Right atrium auricular region (tissue), 2 donors: ENCODE results near the gene DNAI4. TPM values are rescaled to one million over a fixed set of nuclear protein-coding genes. Genes with fewer than 3 reads are reported as not detected.
"Not testable (repeated sequence)": the region's sequence is repeated elsewhere in the genome, so short reads cannot be mapped to it uniquely, and the experiment has no call there.

Experiments
- DNase-seq: peaks from one replicate; pipeline ENCODE4 v3.0.0-alpha.2; 2019; ENCODE audit warnings: low spot score
- H3K27ac ChIP-seq, 2 donors: fragments of 200-600 bp; sonication (generic); 1 replicate in 1 of 2; 2 replicates in 1 of 2; pipeline ENCODE4 v1.5.1; 2016 to 2019
- H3K27me3 ChIP-seq, 2 donors: fragments of 200-600 bp; sonication (generic); one replicate each; pipeline versions ENCODE4 v1.5.1 to v1.6.0; 2017 to 2019
- H3K36me3 ChIP-seq: fragments of 200-600 bp; sonication (generic); one replicate; pipeline ENCODE4 v1.5.1; 2016
- H3K4me1 ChIP-seq, 2 donors: fragments of 200-600 bp; sonication (generic); one replicate each; pipeline versions ENCODE4 v1.5.1 to v1.6.0; 2017 to 2019
- H3K4me3 ChIP-seq, 2 donors: fragments of 200-600 bp; sonication (generic); 1 replicate in 1 of 2; 2 replicates in 1 of 2; pipeline ENCODE4 v1.5.1; 2017 to 2019; ENCODE audit warnings: mild to moderate bottlenecking in 1 of 2, moderate library complexity in 1 of 2
- H3K9me3 ChIP-seq, 2 donors: fragments of 200-600 bp; sonication (generic); one replicate each; pipeline ENCODE4 v1.5.1; 2019
- total RNA-seq, 2 donors: library from RNA; depleted of rRNA; stranded (reverse); fragments of >200 nt; gene quantifications; one replicate each; pipeline ENCODE4 v1.1.0, GENCODE V29; 2016
- TF ChIP-seq, protein P1 (sequence below), 2 donors: fragments of 200-600 bp; sonication (generic); IDR thresholded peaks; one replicate each; pipeline ENCODE4 v1.5.1; 2019; ENCODE audit warnings: antibody characterized with exemption in 2 of 2

The DNAI4 gene
- total RNA-seq, 2 donors from 2014 or later = 6.9 to 10.3 TPM

- H3K9me3 ChIP-seq = peaks cover 0 to 4% of the 10 kb centered on the region in 2 donors
- H3K4me3 ChIP-seq = no peak overlapping the region
- TF ChIP-seq, protein P1, sequence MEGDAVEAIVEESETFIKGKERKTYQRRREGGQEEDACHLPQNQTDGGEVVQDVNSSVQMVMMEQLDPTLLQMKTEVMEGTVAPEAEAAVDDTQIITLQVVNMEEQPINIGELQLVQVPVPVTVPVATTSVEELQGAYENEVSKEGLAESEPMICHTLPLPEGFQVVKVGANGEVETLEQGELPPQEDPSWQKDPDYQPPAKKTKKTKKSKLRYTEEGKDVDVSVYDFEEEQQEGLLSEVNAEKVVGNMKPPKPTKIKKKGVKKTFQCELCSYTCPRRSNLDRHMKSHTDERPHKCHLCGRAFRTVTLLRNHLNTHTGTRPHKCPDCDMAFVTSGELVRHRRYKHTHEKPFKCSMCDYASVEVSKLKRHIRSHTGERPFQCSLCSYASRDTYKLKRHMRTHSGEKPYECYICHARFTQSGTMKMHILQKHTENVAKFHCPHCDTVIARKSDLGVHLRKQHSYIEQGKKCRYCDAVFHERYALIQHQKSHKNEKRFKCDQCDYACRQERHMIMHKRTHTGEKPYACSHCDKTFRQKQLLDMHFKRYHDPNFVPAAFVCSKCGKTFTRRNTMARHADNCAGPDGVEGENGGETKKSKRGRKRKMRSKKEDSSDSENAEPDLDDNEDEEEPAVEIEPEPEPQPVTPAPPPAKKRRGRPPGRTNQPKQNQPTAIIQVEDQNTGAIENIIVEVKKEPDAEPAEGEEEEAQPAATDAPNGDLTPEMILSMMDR (IDR thresholded peaks at IDR 0.05) = no peak
- no peaks in the 10 kb centered on the region for H3K36me3 ChIP-seq
- no peaks in the 10 kb centered on the region for H3K4me1 ChIP-seq
- no peak overlapping the region for H3K27ac ChIP-seq
- H3K27me3 ChIP-seq = no peaks in the 10 kb centered on the region
- DNase-seq = no peak
Measured at GRCh38 chr1:66787641-66788040, 137.0 kb downstream of the DNAI4 start.

DNA sequence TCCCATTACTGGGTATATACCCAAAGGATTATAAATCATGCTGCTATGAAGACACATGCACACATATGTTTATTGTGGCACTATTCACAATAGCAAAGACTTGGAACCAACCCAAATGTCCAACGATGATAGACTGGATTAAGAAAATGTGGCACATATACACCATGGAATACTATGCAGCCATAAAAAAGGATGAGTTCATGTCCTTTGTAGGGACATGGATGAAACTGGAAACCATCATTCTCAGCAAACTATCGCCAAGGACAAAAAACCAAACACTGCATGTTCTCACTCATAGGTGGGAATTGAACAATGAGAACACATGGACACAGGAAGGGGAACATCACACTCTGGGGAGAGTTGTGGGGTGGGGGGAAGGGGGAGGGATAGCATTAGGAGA is 138.9 kb downstream of the DNAI4 start:
- not testable (repeated sequence) for DNase-seq, H3K27me3 ChIP-seq, H3K27ac ChIP-seq, H3K4me3 ChIP-seq, H3K9me3 ChIP-seq, H3K4me1 ChIP-seq, H3K36me3 ChIP-seq

DNA sequence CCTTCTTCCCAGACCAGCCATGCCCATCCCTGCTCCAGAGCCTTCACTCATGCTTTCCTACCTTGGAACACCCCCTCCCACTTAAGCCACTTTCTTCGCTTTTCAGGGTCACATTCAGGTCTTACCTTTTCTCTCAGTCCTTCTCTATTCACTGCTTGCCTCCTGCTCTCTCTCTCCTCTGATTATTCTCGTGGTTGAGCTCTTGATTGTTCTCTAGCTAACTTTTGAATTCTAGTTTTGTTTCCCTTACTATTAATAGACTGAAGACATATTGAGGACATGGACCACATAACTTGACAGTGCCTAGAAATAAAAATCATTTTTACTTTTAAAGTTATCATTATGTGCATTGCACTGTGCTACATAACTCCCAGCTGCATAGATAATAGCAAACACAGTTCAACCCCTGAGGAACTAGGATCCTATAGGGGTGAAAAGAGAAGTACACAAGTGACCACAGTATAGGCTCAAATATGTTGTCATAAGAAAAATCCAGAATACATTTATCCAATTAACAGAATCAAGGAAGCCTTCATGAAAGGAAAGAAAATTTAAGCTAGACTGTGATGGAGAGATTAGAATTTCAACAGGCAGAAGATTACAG is 145.1 kb downstream of the DNAI4 start:
- TF ChIP-seq, protein P1 (IDR thresholded peaks at IDR 0.05) = no peak
- no peaks in the 10 kb centered on the region for H3K4me1 ChIP-seq
- DNase-seq = no peak
- no peaks in the 10 kb centered on the region for H3K27me3 ChIP-seq
- H3K4me3 ChIP-seq = no peak overlapping the region
- no peaks in the 10 kb centered on the region for H3K36me3 ChIP-seq
- no peak overlapping the region for H3K27ac ChIP-seq
- no peaks in the 10 kb centered on the region for H3K9me3 ChIP-seq

DNA sequence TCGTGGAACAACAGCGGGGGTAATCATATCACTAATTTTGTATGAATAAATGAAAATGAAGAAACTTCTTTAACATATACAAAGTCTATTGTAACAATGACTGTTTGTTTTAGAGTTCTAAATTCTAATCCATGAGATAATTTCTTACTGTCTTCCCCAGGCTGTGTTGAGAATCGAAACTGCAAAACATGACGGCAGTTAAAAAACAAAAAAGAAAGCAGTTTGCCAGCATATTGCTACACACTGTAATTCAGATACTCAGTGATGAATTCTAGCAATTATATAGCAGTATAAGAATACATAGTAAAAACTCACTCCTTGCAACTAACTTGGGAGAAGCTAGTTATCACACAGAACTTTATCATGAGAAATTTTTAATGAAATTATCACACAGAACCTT is 145.7 kb downstream of the DNAI4 start:
- DNase-seq = no peak
- H3K27me3 ChIP-seq = no peaks in the 10 kb centered on the region
- H3K4me1 ChIP-seq = no peaks in the 10 kb centered on the region
- no peaks in the 10 kb centered on the region for H3K36me3 ChIP-seq
- no peak overlapping the region for H3K27ac ChIP-seq
- H3K4me3 ChIP-seq = no peak overlapping the region
- TF ChIP-seq, protein P1 (IDR thresholded peaks at IDR 0.05) = no peak
- H3K9me3 ChIP-seq = no peaks in the 10 kb centered on the region

DNA sequence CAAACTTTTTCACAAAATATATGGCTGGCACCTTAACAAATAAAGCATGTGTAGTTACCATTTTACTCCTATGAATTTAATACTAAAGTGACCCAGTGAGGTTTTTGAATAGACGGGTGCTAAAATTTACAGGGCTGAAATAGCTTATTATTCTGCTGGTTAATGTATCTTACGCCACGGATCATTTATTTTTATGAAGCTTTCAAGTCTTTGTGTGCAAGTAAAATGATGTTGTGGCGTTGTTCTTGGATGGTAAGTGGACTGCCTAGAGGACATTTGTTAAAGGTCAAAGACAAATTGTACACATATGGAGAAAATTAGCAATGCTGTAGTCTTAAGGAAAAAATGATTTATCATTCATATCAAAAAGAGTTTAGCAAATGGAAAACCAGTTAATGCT is 146.4 kb downstream of the DNAI4 start:
- Histone ChIP-seq H3K4me3 (no peak overlapping the region), H3K27ac (no peak overlapping the region), H3K9me3 (no peaks in the 10 kb centered on the region), H3K27me3 (no peaks in the 10 kb centered on the region), H3K4me1 (no peaks in the 10 kb centered on the region), H3K36me3 (no peaks in the 10 kb centered on the region)
- TF ChIP-seq, protein P1 (IDR thresholded peaks at IDR 0.05) = no peak
- no peak for DNase-seq

DNA sequence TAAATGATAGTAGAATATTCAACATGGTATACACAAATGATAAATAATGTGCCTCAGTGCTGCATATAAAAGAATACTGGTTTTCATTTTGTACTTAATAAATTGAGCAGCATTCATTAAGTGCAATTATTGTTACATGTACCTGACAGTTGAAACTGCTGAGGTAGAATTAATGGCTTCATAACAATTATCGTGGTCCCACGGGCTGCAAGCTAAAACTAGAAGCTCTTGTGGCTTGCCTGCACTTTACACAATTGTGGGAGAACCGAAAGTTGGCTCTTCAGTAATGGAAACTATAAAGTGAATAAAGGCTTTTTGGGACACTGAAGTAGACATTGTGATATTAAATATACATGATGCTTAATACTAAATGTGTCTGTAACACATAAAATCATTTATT is 146.8 kb downstream of the DNAI4 start:
- Histone ChIP-seq H3K36me3 (no peaks in the 10 kb centered on the region), H3K27ac (no peak overlapping the region), H3K4me1 (no peaks in the 10 kb centered on the region), H3K9me3 (no peaks in the 10 kb centered on the region), H3K4me3 (no peak overlapping the region), H3K27me3 (no peaks in the 10 kb centered on the region)
- no peak for DNase-seq
- TF ChIP-seq, protein P1 (IDR thresholded peaks at IDR 0.05) = no peak
